Measurements from ENCODE around the gene MRPL12. TPM values are rescaled to one million over a fixed set of nuclear protein-coding genes. Genes with fewer than 3 reads are reported as not detected.

Gene MRPL12
- total and polyA plus RNA-seq, 2 of the 13 experiments (the other 11 are each of a cell fraction or from before 2014, with no cell fraction given) = 39.1 to 94.1 TPM

DNA sequence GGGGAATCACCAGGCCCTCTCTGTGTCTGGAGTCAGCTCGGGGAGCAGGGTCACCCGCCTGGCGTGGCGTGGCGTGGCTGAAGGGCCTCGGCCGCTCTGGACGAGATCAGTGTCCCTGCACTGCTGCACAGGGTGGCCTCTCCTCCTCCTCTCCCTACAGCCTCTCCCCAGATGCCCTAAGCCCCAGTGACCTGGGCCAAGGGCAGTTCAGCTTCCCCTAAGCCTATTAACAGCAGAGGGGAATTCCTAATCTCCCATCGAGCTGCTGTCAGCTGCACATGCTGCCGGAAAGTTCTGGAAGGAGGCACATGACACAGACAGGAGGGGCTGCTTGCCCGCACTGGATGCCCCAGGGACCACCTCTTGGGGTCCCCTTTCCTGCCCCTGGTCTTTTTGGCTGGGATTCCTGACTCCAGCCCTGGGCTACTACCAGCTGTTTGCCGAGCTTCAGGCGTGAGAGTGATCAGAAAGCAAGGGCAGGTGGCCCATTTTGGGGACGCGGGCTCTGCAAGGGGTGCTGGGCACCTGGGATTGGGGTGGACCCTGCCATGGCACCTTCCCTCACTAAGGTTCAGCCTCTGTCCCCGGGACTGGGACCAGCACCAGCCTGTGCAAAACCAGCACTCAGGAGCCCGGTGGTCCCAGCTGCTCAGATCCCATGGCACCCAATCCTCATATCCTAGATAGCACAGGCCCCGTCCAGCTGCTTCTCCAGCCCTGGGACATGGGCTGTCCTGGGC lies 47.6 kb upstream of the MRPL12 start (continued):
- no peak for TF ChIP-seq ZNF777 (CRISPR knock-in tag; IDR thresholded peaks at IDR 0.05)
- TF ChIP-seq ZNF264 (CRISPR knock-in tag; IDR thresholded peaks at IDR 0.05) = no peak; the same call in 1 of the 2 replicates
- no peak for TF ChIP-seq SIN3B (IDR thresholded peaks at IDR 0.05; ENCODE audit: low read length)
- TF ChIP-seq ZNF510 (CRISPR knock-in tag; IDR thresholded peaks at IDR 0.05; ENCODE audit: low read depth) = peak; percentile 73; the same call in 1 of the 2 replicates
- 0 out of 2 replicates have a peak, but pooled peaks have one; percentile 16 for TF ChIP-seq HMG20A (CRISPR knock-in tag; IDR thresholded peaks at IDR 0.05; ENCODE audit: borderline replicate concordance)
- peak; percentile 96 for TF ChIP-seq RARA (CRISPR knock-in tag; IDR thresholded peaks at IDR 0.05)
- TF ChIP-seq, protein P1, sequence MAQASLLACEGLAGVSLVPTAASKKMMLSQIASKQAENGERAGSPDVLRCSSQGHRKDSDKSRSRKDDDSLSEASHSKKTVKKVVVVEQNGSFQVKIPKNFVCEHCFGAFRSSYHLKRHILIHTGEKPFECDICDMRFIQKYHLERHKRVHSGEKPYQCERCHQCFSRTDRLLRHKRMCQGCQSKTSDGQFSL (CRISPR knock-in tag; IDR thresholded peaks at IDR 0.05) = no peak
- TF ChIP-seq, protein P2, sequence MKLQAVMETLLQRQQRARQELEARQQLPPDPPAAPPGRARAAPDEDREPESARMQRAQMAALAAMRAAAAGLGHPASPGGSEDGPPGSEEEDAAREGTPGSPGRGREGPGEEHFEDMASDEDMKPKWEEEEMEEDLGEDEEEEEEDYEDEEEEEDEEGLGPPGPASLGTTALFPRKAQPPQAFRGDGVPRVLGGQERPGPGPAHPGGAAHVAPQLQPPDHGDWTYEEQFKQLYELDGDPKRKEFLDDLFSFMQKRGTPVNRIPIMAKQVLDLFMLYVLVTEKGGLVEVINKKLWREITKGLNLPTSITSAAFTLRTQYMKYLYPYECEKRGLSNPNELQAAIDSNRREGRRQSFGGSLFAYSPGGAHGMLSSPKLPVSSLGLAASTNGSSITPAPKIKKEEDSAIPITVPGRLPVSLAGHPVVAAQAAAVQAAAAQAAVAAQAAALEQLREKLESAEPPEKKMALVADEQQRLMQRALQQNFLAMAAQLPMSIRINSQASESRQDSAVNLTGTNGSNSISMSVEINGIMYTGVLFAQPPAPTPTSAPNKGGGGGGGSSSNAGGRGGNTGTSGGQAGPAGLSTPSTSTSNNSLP (IDR thresholded peaks at IDR 0.05; ENCODE audit: low read depth, low read length) = 0 out of 2 replicates have a peak, but pooled peaks have one; percentile 11
- TF ChIP-seq MAZ (IDR thresholded peaks at IDR 0.05; ENCODE audit: borderline replicate concordance, low read depth, low read length) = no peak; the same call in 1 of the 2 replicates
- TF ChIP-seq MAZ (CRISPR knock-in tag; IDR thresholded peaks at IDR 0.05; ENCODE audit: low read depth) = no peak
- TF ChIP-seq KDM5B (CRISPR knock-in tag; IDR thresholded peaks at IDR 0.05; ENCODE audit: borderline replicate concordance) = peak; percentile 39; the same call in 1 of the 2 replicates
- TF ChIP-seq TAF1 (CRISPR knock-in tag; IDR thresholded peaks at IDR 0.05) = no peak
- TF ChIP-seq, protein P3, sequence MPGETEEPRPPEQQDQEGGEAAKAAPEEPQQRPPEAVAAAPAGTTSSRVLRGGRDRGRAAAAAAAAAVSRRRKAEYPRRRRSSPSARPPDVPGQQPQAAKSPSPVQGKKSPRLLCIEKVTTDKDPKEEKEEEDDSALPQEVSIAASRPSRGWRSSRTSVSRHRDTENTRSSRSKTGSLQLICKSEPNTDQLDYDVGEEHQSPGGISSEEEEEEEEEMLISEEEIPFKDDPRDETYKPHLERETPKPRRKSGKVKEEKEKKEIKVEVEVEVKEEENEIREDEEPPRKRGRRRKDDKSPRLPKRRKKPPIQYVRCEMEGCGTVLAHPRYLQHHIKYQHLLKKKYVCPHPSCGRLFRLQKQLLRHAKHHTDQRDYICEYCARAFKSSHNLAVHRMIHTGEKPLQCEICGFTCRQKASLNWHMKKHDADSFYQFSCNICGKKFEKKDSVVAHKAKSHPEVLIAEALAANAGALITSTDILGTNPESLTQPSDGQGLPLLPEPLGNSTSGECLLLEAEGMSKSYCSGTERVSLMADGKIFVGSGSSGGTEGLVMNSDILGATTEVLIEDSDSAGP (CRISPR knock-in tag; IDR thresholded peaks at IDR 0.05; ENCODE audit: borderline replicate concordance) = peak; percentile 50; the same call in 1 of the 2 replicates
- TF ChIP-seq JUNB (CRISPR knock-in tag; IDR thresholded peaks at IDR 0.05; ENCODE audit: borderline replicate concordance) = no peak
- no peak for TF ChIP-seq ZSCAN22 (CRISPR knock-in tag; IDR thresholded peaks at IDR 0.05)
- TF ChIP-seq, protein P4, sequence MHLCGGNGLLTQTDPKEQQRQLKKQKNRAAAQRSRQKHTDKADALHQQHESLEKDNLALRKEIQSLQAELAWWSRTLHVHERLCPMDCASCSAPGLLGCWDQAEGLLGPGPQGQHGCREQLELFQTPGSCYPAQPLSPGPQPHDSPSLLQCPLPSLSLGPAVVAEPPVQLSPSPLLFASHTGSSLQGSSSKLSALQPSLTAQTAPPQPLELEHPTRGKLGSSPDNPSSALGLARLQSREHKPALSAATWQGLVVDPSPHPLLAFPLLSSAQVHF (CRISPR knock-in tag; IDR thresholded peaks at IDR 0.05) = no peak
- no peak for TF ChIP-seq SMARCC2 (IDR thresholded peaks at IDR 0.05)
- TF ChIP-seq, protein P5, sequence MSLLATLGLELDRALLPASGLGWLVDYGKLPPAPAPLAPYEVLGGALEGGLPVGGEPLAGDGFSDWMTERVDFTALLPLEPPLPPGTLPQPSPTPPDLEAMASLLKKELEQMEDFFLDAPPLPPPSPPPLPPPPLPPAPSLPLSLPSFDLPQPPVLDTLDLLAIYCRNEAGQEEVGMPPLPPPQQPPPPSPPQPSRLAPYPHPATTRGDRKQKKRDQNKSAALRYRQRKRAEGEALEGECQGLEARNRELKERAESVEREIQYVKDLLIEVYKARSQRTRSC (CRISPR knock-in tag; IDR thresholded peaks at IDR 0.05; ENCODE audit: low read depth) = 0 out of 2 replicates have a peak, but pooled peaks have one; percentile 42
- TF ChIP-seq ZNF772 (CRISPR knock-in tag; IDR thresholded peaks at IDR 0.05) = 0 out of 2 replicates have a peak, but pooled peaks have one; percentile 14
- 0 out of 2 replicates have a peak, but pooled peaks have one; percentile 28 for TF ChIP-seq HDAC1 (CRISPR knock-in tag; IDR thresholded peaks at IDR 0.05)
- no peak for TF ChIP-seq ZNF672 (CRISPR knock-in tag; IDR thresholded peaks at IDR 0.05)
- peak; percentile 21; the same call in 1 of the 2 replicates for TF ChIP-seq ZNF768 (CRISPR knock-in tag; IDR thresholded peaks at IDR 0.05)
- TF ChIP-seq, protein P6, sequence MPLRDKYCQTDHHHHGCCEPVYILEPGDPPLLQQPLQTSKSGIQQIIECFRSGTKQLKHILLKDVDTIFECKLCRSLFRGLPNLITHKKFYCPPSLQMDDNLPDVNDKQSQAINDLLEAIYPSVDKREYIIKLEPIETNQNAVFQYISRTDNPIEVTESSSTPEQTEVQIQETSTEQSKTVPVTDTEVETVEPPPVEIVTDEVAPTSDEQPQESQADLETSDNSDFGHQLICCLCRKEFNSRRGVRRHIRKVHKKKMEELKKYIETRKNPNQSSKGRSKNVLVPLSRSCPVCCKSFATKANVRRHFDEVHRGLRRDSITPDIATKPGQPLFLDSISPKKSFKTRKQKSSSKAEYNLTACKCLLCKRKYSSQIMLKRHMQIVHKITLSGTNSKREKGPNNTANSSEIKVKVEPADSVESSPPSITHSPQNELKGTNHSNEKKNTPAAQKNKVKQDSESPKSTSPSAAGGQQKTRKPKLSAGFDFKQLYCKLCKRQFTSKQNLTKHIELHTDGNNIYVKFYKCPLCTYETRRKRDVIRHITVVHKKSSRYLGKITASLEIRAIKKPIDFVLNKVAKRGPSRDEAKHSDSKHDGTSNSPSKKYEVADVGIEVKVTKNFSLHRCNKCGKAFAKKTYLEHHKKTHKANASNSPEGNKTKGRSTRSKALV (CRISPR knock-in tag; IDR thresholded peaks at IDR 0.05) = peak; percentile 39; the same call in 1 of the 2 replicates

Measured in HepG2 (cell line).